ENCODE data around the gene DOCK2.
A peak's percentile ranks its signal among the peaks of the same experiment; 100 is the strongest.
"Not testable (repeated sequence)": the region's sequence is repeated elsewhere in the genome, so short reads cannot be mapped to it uniquely, and the experiment has no call there.

Gene DOCK2

DNA sequence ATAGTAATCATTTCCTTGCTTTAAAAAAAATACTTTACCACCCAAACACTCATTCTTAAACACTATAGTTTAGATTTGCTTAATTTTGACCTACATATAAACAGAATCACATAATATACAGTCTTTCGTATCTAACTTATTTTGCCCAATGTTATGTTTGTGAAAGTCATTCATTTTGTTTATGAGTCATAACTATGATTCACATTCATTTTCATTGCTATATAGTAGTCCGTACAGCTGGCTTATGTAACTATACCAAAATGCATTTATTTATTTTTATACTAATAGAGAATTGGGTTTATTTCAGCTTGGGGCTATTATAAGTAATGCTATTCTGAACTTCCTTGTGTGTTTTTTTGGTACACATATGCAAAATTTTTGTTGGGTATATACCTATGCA, 434.7 kb downstream of the DOCK2 start:
- no peak for DNase-seq

DNA sequence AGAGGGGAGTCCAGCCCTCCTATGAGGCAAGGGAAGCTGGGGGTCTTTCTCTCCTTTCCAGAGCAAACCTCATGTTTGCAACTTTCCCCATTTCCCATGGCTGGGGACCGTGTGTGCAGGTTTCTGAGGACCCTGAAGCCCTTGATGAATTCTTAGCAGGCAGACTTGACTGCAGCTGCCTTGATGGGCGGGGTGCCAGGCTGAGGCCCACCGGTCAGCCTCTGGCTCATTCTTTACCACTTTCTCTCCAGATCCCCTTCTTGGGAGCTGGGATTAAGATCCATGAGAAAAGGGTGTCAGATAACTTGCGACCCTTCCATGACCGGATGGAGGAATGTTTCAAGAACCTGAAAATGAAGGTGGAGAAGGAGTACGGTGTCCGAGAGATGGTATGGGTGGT, 438.6 kb downstream of the DOCK2 start:
- DNase-seq: no peak

GRCh38 chr5:170076211-170076610, 439.1 kb downstream of the DOCK2 start:
- DNase-seq: no peak

DNA sequence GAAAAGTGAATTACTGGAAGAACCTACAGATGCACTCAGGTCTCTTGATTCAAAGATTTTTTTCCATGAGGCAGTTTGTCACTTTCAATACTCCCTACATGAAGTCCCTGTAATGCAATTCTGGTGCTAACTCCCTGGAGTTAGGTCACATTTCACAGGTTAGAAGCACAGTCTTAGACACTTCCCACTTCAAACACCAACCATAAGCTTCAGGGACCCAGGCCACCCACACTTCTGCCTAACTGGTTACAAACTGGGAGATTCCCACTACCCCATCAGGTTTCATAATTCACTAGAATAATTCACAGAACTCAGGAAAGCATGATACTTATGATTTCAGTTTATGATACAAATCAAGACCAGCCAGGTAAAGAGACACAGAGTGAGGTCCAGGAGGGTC, 439.7 kb downstream of the DOCK2 start:
- DNase-seq: no peak

GRCh38 chr5:170077526-170077925, 440.5 kb downstream of the DOCK2 start:
- DNase-seq: no peak

GRCh38 chr5:170078458-170078857, 441.4 kb downstream of the DOCK2 start:
- no peak for DNase-seq

- no peak for DNase-seq
Measured at GRCh38 chr5:170078931-170079330, 441.9 kb downstream of the DOCK2 start.

DNA sequence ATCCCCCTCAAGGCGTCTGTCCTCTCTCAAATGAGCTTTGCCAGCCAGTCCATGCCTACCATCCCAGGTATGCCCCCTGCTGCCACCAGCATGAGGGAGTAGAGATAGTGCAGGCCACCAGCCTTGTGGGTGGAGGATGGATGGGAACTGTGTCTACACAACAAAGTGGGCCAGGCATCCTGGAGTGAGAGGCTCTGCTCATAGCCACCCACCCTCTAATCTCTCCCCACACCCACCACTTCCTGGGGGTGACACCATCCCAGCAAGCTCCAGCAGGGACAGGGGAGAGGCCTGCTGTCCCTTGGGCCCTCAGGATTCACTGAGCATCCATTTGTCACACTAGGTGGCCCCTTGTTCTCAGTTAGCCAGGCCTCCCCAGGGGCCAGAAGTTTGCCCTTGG, 443.1 kb downstream of the DOCK2 start:
- DNase-seq: no peak

DNA sequence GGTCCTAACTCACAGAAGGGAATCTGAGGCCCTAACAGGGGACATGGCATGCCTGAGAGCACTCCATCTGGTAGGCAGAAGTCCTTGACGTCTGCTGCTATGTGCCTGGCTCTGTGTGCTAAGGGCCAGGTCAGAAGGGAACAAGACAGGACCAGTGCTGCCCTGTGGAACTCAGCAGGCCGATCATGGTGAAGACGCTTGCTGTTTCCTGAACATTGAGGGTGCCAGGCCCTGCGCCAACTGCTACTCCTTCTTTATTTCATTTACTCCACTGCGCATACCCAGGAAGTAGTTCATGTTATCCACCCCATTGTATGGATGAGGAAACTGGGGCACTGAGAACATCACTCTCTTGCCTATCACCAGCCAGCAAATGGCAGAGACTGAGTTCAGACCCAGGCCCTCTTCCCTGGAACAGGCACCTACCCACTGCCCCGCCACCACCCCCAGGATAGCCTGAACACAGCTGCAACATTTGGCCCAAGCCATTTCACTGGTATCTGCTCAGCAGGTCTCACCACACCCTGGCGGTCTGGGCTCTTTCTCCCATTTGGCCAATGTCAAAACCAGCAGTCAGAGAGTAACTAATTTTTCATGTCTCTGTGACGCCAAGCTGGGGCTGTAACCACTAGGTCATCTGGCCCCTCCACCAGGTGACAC, 443.8 kb downstream of the DOCK2 start:
- DNase-seq: no peak

DNA sequence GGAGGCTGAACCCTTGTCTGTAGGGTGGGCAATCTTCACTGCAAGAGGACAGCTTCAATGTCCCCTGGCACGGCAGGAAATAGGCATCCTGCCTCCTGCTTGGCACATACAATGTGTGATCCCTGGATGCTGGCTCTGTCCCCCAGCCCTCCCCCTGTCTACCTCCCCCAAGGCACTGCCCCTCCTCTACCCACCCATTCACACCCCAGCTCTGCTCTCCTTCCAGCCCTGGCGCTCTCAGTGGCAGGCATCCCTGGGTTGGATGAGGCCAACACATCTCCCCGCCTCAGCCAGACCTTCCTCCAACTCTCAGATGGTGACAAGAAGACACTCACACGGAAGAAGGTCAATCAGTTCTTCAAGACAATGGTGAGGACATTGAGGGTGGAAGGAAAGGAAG, 444.5 kb downstream of the DOCK2 start:
- no peak for DNase-seq

DNA sequence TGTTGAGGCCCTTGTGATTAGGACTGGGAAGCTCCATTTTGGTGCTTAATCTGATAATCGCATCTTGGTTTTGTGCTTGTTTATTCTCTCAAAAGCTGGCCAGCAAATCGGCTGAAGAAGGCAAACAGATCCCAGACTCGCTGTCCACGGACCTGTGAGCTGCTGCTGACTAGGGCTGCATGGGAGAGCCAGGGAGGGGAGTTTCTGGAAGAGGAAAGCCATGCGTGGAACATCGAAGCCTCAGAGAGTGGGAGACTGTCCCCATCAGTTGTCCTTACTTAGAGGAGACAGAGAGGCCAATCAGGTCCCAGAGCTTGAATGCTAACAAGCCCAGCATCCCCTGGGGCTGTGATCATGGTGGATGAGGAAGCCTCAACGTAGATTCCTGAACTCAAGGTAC, 445.6 kb downstream of the DOCK2 start:
- no peak for DNase-seq

GRCh38 chr5:170087168-170087817, 450.2 kb downstream of the DOCK2 start:
- no peak for DNase-seq

DNA sequence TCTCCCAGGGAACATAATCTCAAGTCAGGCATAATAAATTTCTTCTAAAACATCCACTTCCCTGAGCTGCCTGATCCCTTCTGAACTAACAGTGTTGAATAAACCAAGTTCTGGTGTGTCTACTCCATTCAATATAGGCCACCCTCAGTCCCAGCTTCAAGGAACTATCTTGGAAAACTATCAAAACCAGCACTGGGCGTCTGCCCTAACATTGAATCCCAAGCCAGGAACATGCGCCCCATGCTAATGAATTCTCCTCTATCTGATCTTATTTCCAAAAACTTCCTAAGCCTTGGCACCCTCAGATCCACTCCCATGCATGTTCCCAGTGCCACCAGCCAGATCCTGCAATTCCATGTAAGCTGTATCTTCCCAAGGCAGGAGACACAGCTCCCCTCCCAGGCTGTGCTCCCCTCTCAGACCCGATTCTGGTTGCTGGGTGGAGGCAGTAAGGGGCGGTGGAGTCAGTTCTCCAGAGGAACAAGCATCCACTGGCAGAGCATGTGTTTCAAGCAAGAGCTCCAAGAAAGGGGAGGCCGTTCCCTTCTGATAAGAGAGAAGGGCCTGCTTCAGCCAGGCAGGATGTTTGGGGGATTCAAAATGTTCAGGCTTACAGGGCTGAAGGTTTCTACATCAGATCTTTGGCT, 455.5 kb downstream of the DOCK2 start:
- DNase-seq: no peak

- DNase-seq: not testable (repeated sequence)
Measured at GRCh38 chr5:170094329-170094728, 457.3 kb downstream of the DOCK2 start.

DNA sequence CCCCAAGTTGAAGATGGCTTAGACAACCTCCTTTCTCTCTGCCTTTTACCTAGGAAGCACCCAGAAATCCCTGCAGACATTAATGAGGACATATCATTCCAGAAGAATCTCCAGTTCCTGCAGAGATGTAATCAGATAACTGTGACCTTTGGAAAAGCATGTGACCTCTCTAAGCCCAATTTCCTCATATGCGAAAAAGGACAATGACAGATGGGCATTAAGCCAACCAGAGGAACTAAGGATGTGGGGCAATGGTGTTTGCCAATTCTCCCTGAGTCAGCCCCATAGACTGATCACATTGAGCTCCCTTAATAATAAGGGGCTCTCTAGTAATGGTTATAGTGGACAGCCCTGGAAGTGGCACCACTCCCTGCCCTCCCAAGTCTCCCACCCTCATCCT, 458.6 kb downstream of the DOCK2 start:
- no peak for DNase-seq

GRCh38 chr5:170097934-170098333, 460.9 kb downstream of the DOCK2 start:
- no peak for DNase-seq

DNA sequence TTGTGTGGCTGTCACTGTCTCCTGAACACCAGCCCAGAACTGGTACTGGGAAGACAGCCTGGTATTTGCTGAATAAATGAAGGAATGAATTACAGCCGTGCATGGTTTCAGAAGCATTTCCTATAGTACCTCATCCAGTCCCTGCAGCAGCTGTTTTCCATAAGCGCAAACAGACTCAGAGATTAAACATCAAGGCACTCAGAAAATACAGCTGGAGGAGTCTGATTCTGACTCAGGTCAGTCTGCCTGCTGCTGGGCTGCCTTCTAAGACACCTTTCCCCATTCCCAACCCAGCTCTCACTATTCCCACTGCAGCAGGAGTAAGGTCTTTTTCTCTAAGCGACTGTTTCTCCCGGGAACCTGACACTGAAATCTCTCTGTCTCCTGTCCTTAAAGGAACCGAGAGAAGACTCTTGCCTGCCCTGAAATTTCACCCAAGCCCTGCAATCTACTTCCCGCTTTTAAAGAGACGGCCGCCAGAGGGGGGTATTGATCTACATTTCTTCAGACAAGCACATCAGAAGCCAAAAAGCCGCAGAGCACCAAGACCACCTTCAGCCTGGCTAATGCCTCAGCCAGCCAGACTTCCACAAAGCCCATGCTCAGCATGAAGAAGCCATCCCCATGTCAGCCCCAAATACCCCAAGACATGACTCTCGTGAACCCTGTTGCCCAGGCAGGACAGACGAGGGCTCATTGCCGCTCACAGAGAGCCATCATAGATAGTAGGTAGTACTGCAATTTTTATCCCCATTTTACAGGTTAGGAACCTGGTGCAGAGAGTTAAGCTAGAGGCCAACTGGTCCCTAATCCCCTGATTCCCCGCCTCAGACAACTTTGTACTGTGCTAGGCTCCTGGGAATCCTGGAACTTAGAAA, 463.2 kb downstream of the DOCK2 start:
- DNase-seq: peak; percentile 47

DNA sequence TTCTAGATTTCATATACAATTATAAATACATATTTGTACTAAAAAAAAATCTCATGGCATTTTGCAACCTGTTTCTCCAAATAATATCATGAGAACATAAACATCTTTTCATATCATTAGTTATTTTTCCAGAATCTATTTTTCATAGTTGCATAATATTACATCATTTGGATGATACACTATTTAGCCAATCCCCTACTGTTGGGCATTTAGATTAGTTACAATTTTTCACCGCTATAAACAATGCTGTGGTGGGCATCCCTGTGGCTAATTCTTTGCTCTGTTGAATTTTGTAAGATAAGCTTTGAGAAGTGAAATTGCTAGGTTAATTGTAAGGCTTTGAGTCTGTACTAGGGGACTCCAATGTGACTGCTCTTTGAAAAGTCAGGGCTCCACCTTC, 466.4 kb downstream of the DOCK2 start:
- DNase-seq: no peak

GRCh38 chr5:170104299-170104698, 467.2 kb downstream of the DOCK2 start:
- DNase-seq: no peak

- no peak for DNase-seq
Measured at GRCh38 chr5:170104710-170105109, 467.6 kb downstream of the DOCK2 start.

DNA sequence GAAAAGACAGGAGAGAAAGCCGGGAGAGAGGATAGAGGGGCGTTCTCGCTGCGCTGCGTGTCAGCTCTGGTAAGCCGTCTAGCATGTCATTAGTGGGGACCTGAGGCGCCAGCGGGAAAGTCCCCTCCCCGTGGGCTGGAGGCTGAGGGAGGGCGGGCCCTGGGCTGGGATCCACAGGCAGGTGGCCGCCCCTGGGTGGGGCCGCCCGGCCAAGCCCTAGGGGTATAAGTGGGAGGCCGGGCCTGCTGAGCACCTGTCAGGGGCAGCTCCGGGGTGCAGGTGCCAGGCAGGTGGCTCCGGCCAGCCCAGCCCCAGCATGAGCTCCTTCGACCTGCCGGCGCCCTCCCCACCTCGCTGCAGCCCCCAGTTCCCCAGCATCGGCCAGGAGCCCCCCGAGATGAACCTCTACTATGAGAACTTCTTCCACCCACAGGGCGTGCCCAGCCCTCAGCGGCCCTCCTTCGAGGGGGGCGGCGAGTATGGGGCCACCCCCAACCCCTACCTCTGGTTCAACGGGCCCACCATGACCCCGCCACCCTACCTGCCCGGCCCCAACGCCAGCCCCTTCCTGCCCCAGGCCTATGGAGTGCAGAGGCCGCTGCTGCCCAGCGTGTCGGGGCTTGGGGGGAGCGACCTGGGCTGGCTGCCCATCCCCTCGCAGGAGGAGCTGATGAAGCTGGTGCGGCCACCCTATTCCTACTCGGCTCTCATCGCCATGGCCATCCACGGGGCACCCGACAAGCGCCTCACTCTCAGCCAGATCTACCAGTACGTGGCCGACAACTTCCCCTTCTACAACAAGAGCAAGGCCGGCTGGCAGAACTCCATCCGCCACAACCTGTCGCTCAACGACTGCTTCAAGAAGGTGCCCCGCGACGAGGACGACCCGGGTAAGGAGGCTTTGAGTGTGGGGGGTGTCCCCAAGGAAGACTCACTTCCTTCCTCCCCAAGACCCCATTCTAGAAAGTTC, 468.9 kb downstream of the DOCK2 start, which contains the start of gene FOXI1:
Gene FOXI1, plus strand, starts transcription at position 256 of the 970 bp plus-strand sequence. Its CDS starts 61 bp downstream, at position 317.
- DNase-seq: no peak

DNA sequence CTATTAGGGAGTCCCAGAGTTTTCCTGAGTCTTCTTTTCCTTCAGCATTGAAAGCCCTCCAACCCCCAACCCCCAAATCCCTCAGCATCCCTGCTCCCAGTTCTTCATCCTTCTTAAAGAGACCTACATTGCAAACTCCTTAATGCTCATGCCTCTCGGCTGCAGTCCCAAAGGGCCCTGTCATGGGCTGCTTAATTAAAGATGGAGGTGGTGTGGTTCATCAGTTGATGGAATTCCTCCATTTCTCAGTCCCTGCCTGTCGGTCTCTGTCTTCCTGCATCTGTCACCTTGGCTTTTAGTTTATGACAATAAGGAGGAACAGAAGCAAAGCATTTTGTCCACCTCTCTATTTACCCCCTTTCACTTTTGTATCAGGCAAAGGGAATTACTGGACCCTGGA, 470.6 kb downstream of the DOCK2 start:
- no peak for DNase-seq
